ENCODE results near the gene SMIM26.

The SMIM26 gene

DNA sequence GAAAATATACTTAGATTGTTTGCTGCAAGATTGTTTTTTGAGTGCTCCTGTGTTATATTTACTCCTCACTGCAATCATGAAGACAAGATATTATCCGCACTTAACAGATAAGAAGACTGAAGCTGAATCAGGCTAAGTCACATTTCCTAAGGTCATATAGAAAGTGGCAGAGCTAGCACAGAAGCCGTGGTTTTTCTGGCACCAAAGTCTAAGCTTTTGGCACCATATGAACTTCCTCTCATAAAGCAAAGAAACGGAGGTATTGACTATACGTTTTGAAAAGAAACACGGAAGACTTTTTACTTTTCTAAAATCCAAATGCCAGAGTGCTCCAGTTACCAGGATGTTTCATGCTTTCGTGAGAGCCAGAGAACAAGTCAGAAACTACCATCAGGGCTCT lies 11.3 kb downstream of the SMIM26 start:
- intact Hi-C loops (cut with DNase I) = no loop called here
- DNase-seq = no peak

DNA sequence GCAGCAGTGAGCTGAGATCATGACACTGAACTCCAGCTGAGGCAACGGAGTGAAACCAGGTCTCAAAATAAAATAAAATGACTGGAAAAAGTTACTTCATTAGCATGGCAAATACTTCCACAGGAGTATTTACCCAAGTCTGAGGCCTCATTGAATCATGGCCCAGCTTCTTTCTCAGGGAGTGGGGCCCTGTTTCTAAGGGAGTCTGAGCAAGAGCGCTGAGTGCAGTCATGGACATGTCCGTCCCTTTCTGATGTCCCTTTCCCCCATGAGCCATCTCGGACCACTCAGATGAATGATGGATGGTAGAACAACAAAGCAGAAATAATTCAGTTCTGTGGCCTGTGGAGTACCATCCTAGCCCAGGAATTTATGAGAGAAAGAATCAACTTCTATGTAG lies 12.8 kb downstream of the SMIM26 start:
- DNase-seq = no peak
- intact Hi-C loops (cut with DNase I) = no loop called here

DNA sequence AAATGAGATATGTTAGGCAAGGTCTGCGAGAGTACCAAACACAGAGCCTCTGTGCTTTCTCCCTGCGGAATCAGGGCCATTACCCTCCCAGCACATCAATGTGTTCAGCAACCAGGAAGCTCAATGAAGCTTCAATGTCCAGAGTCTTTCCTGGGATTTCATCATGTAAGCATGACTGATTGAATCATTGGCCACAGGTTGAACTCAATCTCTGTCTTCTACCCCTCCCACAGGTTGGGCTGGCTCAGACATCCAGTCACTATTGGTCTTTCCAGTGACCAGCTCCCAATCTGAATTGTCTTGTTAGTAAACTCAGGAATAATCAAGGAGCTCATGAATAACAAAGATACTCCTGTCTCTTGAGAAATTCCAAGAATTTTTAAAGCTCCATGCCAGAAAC lies 17.9 kb downstream of the SMIM26 start:
- intact Hi-C loops (cut with DNase I) = no loop called here

DNA sequence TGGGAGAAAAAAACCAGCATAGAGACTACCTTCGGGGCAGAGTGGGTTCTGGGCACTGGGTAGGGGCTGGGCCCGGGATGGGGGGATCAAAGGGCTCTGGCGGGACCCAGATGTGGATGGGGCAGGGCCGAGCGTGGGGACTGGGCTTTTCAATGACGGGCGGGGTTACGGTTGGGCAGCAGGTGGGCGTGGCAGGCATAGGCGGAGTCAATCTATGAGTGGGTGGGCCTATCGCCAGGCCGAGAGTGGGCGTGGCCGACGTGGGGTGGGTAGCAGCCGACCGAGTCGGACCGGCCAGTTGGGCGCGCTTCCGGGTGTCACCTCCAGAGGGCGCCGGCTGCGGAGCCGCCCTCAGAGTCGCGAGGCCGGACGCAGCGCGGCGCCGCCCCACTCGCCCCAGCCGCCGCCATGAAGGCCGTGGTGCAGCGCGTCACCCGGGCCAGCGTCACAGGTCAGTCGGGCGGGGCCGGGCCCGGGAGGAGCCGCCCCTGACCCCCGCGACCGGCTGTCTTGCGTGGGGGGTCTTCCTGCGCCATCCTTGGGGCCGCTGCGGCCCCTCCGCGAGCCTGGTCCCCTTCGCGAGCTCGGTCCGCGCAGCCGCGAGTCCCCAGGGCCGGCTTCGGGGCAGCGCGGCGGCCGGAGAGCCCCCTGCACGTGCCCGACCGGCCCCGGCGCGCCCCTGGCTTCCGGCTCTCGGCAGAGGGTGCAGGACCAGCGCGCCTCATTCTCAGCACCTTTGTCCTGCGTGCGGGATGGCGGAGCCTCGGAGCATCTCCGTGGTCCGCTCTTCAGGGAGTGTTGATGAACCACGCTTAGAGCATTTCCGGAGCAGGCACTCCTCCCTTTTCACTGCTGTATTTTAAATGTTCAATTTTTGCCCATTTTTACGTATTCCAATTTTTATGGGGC lies 20.7 kb downstream of the SMIM26 start, which contains the start of gene DTD1:
Gene DTD1 (plus strand): TSS at position 390 of the 909 bp plus-strand sequence. CDS start 19 bp downstream, at position 409.
- intact Hi-C loops (cut with DNase I) = loop anchor here (2.0 kb wide), 1 partner anchor 21 kb away; the partner anchor contains the start of gene SMIM26
- DNase-seq = peak; percentile 89 to 99 (median 96)

More for the DNA sequence above, 17.9 kb downstream of the SMIM26 start:
- DNase-seq = no peak

DNA sequence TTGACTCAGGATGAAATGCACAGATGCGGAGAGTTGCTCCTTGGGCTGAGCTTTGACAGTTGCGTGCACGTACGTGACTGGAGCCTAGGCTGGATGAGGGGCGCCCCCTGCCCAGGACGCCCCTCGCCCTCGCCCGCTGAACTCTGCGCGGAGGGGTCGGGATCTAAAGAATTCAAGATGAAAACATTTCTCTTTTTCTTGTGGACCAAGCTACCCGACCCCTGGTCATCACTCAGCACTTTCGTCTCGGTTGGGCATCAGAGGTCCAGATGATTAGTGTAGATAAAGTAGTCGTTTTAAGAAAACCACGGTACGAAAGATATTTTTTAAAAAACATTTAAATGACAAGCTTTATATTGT lies 21.3 kb downstream of the SMIM26 start:
- peak in 5 of 10 donors; percentile 8 to 82 (median 27) for DNase-seq
- intact Hi-C loops (cut with DNase I) = no loop called here

DNA sequence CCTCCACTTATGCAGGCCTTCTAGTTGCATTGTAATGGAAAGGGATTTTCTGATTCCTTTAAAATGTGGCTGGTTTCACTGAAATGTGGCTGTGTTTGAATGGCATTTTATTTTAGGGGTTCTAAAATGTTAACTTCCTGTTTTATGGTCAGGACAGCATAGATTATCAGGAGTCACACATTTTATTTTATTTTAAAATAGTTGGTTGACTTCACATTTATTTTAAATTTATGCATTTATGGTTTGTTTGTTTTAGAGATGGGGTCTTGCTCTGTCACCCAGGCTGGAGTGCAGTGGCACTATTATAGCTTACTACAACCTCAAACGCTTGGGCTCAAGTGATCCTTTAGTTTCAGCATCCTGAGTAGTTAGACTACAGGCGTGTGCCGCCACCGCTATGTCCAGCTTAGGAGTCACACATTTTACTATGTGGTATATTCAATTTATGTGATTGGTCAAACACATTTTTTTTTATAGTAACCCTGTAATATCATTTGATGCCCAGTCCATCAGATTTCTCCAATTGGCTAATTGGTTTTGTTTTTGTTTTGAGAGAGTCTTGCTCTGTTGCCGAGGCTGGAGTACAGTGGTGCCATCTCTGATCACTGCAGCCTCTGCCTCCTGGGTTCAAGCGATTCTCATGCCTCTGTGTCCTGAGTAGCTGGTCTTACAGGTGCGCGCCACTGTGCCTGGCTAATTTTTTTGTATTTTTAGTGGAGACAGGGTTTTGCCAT lies 22.9 kb downstream of the SMIM26 start:
- intact Hi-C loops (cut with DNase I) = no loop called here
- peak in 1 of 10 donors; percentile 17 for DNase-seq

DNA sequence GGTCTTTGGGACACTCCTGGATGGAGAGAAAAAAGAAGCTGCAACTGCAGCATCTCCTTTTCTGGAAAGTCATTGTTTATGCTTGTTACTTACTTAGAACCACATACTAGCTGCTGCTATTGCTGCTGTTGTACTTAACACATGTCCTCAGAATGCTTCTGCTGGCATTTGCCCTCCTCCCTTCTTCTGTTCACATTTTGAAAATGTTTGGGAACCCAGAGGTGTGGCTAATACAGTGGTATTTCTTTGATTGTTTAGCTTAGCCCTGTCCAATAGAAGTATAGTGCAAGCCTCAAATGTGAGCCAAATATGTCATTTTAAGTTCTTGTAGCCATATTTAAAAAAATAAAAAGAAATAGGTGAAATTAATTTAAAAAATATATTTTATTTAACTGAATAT lies 29.0 kb downstream of the SMIM26 start:
- no peak for DNase-seq
- intact Hi-C loops (cut with DNase I) = no loop called here

DNA sequence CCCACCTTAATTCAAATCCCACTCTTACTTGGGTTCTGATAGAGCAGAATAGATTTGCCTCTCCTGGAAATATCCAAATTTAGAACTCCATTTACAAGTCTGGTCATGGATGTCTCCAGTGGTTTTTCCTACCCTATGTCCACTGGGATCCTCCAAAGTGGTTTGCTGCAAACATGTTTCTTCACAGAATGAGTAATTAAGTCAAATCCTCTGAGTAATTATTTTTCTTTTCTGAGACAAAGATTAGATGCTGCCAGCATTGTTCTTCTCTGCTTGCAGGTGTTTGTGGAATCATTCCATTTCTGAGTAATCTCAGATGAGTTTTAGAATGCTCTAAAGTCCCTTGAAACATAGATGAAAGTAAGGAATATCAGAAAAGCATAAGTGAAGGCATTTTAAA lies 42.5 kb downstream of the SMIM26 start:
- DNase-seq = no peak
- intact Hi-C loops (cut with DNase I) = no loop called here

DNA sequence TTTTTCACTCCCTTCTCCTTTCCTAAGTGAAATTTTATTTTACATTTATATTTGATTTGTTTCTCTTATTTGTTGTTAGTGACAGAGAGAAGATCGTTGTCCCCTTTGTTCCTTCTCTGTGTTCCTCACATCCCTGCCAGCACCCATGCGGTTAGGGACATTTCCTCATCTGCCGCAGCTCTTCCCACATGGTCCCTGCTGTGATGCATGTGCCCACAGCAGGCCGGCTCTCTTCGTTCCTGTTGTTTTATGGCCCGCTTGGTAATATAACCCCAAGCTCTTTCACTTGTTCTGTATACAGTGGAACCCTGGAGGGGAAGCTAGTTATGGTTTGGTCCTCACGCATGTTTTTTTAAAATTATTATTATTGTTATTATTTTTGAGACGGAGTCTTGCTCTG lies 44.3 kb downstream of the SMIM26 start:
- no peak for DNase-seq
- intact Hi-C loops (cut with DNase I) = no loop called here

DNA sequence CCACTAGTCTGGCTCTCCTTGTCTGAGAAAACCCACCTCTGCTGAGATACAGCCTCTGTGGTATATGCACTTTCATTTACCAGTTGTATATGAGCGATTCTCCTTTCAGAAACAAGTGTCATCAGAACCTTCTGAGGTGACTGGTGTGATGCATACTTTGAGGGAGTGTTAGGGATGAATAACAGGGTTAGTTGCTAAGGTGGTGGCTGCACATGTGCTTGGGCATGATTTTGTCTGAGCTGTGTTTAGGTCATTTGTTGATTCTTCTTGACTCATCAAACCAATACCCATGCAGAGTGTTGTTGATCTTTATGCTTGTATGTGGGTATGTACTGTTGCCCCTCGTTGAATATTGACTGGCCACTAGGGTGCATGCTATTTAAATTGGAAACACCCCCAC lies 46.3 kb downstream of the SMIM26 start:
- intact Hi-C loops (cut with DNase I) = no loop called here
- no peak for DNase-seq

DNA sequence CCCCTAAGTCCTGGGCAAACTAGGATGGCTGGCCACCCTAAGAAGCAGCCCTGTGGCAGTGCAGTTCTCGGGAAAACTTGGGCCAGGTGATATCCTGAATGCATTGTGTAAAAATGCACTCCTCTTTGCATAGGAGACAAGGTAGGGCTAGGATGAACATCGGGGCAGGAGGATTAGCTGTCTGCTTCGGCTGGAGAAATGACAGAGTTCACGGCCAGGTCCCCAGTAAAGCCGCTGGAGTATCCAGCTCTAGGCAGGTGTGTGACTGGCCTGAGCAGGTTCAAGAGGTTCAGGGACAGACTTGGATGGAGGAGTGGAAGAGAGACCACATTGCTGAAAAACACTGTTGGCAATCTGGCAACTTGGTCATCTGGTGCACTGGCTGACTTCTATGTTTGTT lies 47.0 kb downstream of the SMIM26 start:
- no peak for DNase-seq
- intact Hi-C loops (cut with DNase I) = no loop called here

DNA sequence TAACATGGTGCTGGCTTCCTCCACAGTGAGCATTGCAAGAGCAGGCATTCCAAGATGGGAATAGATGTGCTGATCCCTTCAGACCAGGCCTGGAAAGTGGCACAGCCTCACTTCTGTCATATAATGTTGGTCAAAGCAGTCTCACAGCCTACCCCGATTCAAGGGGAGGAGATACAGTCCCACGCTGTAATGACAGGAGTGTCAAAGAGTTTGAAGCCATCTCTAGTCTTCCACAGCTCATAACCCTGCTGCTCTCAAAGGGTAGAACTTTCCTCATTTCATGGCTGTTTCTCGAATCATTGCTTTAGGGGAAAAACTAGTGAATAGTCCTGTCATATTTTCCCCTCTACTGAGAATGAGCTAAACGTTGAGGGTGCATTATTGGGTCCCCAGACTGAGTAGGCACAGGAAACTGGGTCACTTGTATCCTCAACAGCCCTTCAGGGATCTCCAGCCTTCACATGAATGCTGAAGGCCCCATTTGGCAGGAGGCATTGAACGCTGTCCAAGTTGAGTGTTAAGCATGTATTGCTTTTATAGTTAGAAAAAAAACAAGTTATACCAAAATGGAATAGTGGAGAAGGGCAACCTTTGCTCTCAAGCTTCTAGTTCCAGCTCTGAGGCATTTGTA lies 47.9 kb downstream of the SMIM26 start:
- DNase-seq = no peak
- intact Hi-C loops (cut with DNase I) = no loop called here
